Right ventricle myocardium superior (tissue), 1 donor: ENCODE results near the gene SPTLC1. TPM values are rescaled to one million over a fixed set of nuclear protein-coding genes. Genes with fewer than 3 reads are reported as not detected.
"Not testable (repeated sequence)": the region's sequence is repeated elsewhere in the genome, so short reads cannot be mapped to it uniquely, and the experiment has no call there.

Experiments
- ATAC-seq: fragments of 200-7000 bp; cut with Tn5 transposase; one replicate; pipeline ENCODE4 v1.9.1; 2020; ENCODE audit warnings: mild to moderate bottlenecking; ENCODE audit not compliant: poor library complexity
- DNase-seq: peaks from one replicate; pipeline ENCODE4 v3.0.0-alpha.2; 2020
- intact Hi-C: fragments of 100-400 bp; cut with DNase I; formaldehyde crosslinking; loops from one replicate; pipeline ENCODE4 v1.11.2; 2022
- total RNA-seq: library from RNA; stranded (reverse); fragmentation: NEBNext Ultra II Directional; extraction: Animal tissue kit (Norgen Biotek cat#: 25700); gene quantifications from one replicate; pipeline ENCODE4 v1.2.1, GENCODE V29; 2021
- donor health status: DM: no; HTN: yes; CAD: no; lungs with severe emphysema.

Gene SPTLC1
- total RNA-seq, 1 donor from 2014 or later, result 19.9 TPM

DNA sequence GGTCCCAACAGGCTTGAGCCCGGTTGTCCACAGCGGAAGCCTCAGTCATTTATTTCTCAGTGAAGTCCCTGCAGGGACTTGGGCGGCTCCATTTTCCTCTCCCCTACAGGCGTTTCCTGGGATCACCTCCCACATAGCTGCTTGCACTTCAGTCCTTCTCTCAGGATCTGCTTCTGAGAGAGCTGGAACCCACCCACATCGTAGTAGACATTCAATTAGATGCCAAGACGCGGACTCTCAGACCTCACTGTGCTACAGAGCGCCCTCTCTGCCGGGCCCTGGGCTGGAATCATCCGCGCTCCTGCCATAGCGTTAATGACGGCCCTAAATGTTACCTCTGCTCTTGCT is 111.2 kb downstream of the SPTLC1 start:
- intact Hi-C loops, result no loop called here
- ATAC-seq, result no peak
- no peak for DNase-seq

DNA sequence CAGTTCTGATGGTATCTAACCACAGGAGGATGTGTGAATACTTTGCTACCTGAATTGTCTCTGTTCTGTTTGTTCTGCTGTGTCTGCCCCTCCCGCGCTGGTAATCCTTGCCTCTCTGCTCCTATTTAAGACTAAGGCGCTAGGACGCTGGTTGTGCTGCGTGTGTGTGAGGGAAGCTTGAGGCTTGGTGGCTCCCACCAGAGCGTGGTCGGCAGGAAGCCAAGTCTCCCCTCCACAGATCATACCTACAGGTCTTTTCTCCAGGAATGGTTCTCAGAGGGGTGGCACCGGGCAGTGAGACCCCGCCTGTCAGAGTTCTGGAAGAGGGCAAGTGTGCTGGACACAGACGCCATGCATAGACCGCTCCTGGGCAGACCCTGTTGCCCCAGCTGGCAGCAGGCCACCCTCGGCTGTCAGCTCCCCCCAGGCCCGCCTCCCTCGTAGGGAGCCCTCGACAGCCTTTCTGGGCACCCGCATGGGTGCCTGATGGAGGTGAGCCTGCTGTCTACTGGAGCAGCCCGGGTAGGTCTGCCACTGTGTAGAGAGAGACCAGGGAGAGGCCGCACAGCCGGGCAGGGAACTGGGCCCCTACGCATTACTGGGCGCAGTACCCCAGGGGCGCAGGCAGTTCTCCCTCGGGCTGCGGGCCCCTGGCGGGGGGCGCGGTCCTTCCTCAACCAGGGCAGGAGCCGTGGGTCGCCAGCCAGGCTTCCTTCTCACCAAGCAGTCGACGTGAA is 111.7 kb downstream of the SPTLC1 start:
- ATAC-seq (no peak), DNase-seq (no peak)
- intact Hi-C loops, result no loop called here

DNA sequence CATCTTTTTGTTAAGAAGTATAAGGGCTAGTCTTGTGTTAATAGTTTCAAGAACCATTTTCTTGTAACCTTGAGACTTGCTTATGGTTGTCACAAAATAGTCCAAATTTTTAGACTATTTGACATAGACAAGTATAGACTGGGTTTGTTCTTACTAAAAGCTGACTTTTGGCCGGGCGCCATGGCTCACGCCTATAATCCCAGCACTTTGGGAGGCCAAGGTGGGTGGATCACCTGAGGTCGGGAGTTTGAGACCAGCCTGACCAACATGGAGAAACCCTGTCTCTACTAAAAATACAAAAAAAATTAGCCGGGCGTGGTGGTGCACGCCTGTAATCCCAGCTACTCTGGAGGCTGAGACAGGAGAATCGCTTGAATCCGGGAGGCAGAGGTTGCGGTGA is 113.3 kb downstream of the SPTLC1 start:
- intact Hi-C loops, DNase-seq, ATAC-seq: not testable (repeated sequence)

DNA sequence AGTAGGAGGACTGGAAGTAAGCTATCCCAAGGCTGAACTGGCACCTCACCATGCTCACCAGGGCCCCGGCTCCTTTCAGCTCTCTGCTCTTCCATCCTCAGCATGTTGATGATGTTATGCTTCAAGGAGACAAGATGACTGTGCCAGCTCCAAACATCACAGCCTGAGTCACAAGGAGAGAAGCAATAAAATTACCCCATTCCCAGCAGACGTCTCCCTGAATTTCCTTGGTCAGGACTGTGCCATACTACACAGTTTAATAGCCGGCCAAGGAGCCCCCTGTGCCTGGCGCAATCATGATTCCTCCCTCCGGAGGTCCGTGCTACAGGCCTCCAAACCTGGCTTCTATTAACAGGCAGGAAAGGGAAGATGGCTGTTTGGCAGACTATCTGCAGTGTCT is 114.0 kb downstream of the SPTLC1 start:
- DNase-seq, result no peak
- intact Hi-C loops, result no loop called here
- no peak for ATAC-seq

DNA sequence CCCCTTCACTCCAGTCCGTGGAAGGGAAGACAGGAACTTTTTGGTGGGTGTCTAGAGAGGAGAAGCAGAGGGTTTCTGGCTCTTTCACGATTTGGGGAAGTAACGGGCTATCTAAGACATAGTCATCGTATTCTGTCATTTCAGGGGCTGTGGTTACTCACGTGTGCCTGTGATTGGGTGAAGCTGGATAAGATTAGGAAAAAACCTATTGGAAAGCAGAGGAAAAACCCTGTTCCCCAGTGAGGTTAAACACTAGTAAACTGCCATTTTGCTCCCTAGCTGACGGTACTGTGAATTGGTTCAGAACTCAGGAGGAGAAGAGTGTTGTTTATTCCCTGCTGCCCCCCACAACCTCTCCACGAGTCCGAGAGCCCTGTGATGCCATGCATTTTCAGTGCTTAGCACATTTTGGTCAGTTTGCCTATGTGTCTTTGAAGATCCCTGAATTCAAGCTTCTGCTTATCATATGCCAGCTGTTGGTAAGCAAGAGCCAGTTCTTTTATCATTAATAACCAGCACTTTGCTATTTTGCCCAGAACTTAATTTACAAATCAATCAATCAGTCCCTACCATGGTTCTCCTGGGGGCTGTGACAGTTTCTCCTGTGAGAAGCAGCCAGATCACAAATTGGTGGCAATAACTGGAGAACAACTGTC is 120.1 kb downstream of the SPTLC1 start:
- DNase-seq, result no peak
- intact Hi-C loops, result no loop called here
- no peak for ATAC-seq

DNA sequence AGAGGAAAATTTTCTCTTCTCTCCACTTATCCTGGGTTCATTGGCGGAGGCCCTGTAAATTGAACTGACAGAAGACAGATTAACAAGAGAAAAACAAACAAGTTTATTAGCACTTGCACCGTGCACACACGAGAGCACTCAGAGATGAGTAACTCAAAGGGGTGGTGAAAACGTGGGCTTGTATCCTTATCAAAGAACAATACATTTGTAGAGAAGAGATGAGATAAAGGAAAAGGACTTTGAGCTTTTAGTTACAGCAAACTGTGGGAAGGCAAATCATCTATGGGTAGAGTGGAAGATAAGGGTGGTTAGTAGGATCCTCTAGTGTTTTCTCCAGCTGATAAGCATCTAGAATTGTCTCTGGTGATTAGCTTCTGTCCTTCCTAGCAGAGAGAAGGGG is 120.8 kb downstream of the SPTLC1 start:
- DNase-seq (no peak), ATAC-seq (no peak)
- intact Hi-C loops, result no loop called here

DNA sequence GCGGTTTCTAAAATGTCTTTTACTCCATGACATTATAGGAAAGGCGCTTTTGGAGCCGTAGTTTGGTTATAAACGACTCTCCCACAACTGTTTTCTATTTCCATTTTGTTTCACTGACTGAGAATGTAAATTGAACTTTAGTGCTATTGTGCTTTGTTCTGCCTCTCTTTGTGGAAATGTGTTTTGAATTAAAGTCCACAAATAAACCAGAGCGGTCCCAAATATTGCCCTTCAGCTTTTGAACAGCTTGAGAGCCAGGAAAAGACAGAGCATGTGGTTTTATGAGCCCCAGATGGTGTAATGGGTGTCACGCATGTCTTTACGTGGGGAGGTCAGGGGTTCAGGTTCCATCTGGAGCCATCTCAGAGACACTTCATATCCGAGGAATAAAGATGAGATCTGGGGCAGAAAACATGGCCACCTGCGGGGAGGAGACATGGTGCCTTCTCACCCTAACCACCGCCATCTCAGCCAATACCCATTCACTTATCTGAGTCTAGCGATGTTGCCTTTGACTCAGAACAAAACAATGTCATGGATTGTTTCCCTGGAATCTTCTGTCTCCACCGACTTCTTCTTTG is 122.7 kb downstream of the SPTLC1 start:
- no peak for DNase-seq
- intact Hi-C loops, result no loop called here

DNA sequence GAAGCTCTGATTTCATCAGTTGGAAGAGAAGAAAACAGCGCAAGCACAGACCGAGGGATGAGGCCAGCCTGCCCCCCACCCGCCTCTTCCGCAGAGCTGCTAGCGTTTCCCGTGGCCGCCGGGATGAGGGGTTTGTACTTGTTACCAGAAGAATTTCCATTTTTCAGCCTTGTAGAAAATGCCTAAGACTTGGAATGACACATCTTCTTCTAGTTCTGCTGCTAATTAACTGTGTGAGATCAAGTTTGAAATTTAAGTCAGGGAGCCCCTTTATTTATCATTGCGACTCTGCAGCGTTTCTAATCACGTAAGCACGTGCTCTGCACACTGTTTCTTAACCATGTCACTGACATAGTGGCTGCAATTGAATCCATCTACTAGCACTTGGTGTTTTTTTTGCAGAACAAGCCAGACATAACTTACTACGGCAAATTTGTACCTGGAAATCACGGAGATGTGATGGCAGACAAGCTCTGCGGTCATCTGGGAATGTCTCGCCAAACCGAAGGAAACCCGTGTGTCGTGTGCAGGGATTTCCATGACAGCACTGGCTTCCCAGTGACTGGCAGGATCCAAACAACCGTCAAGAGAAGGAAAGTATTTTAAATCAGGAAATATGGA is 123.4 kb downstream of the SPTLC1 start:
- DNase-seq (no peak), ATAC-seq (no peak)
- intact Hi-C loops, result no loop called here

More for the DNA sequence above, 122.7 kb downstream of the SPTLC1 start:
- no peak for ATAC-seq

DNA sequence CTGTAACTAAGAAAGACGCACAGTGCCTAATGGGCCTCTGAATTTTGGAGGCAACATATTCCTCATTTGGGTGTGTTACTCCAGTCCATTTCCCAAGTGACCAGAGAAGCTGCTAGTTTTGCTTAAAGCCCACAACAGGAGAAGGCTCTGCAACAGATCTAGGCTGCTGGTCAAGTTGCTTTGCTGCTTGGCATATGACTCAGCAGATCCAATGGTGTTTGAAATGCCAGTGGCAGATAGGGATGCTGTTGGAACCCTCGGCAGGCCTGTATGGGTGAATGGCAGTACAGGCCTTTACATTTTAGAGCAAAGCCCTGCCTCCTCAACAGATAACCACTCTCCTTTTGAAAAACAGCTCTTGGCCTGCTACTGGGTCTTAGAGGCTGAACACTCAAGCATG is 129.0 kb downstream of the SPTLC1 start:
- DNase-seq (no peak), ATAC-seq (no peak)
- intact Hi-C loops, result no loop called here

DNA sequence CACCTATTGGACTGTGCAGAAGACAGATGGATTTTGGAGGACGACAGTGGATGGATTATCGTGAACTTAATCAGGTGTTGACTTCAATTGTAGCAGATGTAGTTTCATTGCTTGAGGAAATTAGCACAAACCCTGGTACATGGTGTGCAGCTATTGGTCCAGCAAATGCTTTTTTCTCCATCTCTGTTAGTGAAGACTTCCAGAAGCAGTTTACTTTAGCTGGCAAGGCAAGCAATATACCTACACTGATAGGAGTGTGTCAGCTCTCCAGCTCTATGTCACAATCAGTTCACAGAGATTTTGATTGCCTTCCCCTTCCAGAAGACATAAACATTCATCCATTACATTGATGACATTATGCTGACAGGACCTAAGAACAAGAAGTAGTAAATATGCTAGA is 129.5 kb downstream of the SPTLC1 start:
- DNase-seq (no peak), ATAC-seq (no peak)
- intact Hi-C loops, result no loop called here

Other genes starting within 250 kb of the SPTLC1 start
- 0.43 TPM for gene ROR2, start 165.2 kb downstream of the SPTLC1 start, total RNA-seq
- gene IARS1, start 178.3 kb upstream of the SPTLC1 start, total RNA-seq, result 56.3 TPM
- gene NOL8, start 209.9 kb upstream of the SPTLC1 start, total RNA-seq, result 12.4 TPM
- gene CENPP, start 210.5 kb upstream of the SPTLC1 start, total RNA-seq, result 3.0 TPM